T-helper 2 cell treated with Interferon-gamma antibody and Interleukin-4, amounts not matched to agents 5 μg/mL and 100 μg/mL, for 36 hours (primary cell): ENCODE measurements around the gene CHST11.
"Not testable (repeated sequence)": the region's sequence is repeated elsewhere in the genome, so short reads cannot be mapped to it uniquely, and the experiment has no call there.

Source experiments
- DNase-seq: peaks from one replicate; pipeline ENCODE4 v3.0.0; 2021; ENCODE audit warnings: low spot score
- H3K27ac Mint-ChIP-seq: one replicate; pipeline ENCODE4 v1.8.0; 2021; ENCODE audit warnings: mild to moderate bottlenecking, mixed read lengths
- H3K27me3 Mint-ChIP-seq: one replicate; pipeline ENCODE4 v1.8.0; 2021; ENCODE audit warnings: low read depth, mixed read lengths
- H3K36me3 Mint-ChIP-seq: one replicate; pipeline ENCODE4 v1.8.0; 2021; ENCODE audit warnings: low read depth, mixed read lengths
- H3K4me1 Mint-ChIP-seq: one replicate; pipeline ENCODE4 v1.8.0; 2021; ENCODE audit warnings: low read depth, mixed read lengths
- H3K4me3 Mint-ChIP-seq: one replicate; pipeline ENCODE4 v1.8.0; 2022; ENCODE audit warnings: mild to moderate bottlenecking, moderate library complexity, mixed read lengths
- H3K9me3 Mint-ChIP-seq: one replicate; pipeline ENCODE4 v1.8.0; 2021; ENCODE audit warnings: mixed read lengths

CHST11 gene

GRCh38 chr12:104516821-104517220 lies 60.1 kb downstream of the CHST11 start:
- no peaks in the 10 kb centered on the region for H3K9me3 Mint-ChIP-seq
- H3K27me3 Mint-ChIP-seq = no peaks in the 10 kb centered on the region
- peaks cover 26% of the 10 kb centered on the region for H3K36me3 Mint-ChIP-seq
- no peak overlapping the region for H3K27ac Mint-ChIP-seq
- H3K4me3 Mint-ChIP-seq = no peak overlapping the region
- peaks cover 66% of the 10 kb centered on the region for H3K4me1 Mint-ChIP-seq
- DNase-seq = no peak

DNA sequence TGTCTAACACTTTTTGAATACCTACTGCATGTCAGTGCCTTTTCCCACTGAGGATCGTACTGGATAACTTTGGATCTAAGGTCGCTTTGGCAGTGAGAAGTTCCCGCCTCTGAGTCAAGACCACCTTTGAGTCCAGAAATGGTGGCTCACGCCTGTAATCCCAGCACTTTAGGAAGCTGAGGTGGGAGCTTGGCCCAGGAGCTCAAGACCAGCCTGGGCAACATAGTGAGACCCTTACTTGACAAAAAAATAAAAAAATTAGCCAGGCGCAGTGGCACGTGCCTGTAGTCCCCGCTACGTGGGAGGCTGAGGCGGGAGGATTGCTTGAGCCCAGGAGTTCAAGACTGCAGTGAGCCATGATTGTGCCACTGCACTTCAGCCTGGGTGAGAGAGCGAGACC lies 61.1 kb downstream of the CHST11 start:
- no peaks in the 10 kb centered on the region for H3K9me3 Mint-ChIP-seq
- no peaks in the 10 kb centered on the region for H3K27me3 Mint-ChIP-seq
- H3K27ac Mint-ChIP-seq = no peak overlapping the region
- peaks cover 27% of the 10 kb centered on the region for H3K36me3 Mint-ChIP-seq
- H3K4me3 Mint-ChIP-seq = no peak overlapping the region
- H3K4me1 Mint-ChIP-seq = peaks cover 71% of the 10 kb centered on the region
- DNase-seq = no peak

DNA sequence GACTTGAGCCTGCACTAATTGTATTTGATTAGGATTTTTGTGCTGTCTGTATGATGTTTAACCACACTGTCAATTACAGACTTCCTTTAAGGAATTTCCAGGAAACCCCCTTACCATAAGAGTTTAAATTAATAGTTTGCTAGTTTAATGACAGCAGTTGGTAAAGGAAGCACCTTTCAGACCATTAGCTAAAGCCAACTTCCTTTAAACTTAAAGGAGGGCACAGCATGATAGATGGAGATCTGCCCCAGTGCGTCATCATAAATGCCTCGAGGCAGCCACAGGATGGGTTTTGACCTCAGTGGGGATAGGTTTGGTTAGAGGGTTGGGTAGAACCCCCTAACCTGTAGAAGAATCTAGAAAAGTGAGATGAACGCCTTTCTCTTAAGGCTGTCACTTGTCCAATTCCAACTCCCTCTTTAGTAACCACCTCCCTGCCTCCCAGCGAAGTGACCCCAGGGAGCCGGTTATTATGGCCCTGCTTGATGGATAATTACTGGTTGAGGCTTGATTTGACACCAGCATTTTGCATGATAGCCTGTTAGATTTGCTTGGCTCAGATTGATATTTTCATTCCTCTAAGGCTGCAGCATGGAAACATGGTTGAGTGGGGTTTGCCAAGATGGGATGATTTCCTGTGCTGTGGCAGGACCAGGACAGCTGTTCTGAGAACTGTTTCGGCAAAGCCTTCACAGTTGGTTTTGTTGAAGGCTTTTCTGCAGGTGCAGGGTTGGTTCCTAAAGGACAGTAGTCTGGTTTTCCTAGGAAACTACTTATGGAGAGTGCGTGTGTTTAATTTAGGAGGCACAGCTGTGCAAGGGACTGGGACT lies 62.7 kb downstream of the CHST11 start:
- no peaks in the 10 kb centered on the region for H3K27me3 Mint-ChIP-seq
- peak overlapping the region; percentile 15 for H3K4me3 Mint-ChIP-seq
- no peak overlapping the region for H3K27ac Mint-ChIP-seq
- peaks cover 77% of the 10 kb centered on the region for H3K4me1 Mint-ChIP-seq
- no peak for DNase-seq
- H3K36me3 Mint-ChIP-seq = peaks cover 28% of the 10 kb centered on the region
- no peaks in the 10 kb centered on the region for H3K9me3 Mint-ChIP-seq

DNA sequence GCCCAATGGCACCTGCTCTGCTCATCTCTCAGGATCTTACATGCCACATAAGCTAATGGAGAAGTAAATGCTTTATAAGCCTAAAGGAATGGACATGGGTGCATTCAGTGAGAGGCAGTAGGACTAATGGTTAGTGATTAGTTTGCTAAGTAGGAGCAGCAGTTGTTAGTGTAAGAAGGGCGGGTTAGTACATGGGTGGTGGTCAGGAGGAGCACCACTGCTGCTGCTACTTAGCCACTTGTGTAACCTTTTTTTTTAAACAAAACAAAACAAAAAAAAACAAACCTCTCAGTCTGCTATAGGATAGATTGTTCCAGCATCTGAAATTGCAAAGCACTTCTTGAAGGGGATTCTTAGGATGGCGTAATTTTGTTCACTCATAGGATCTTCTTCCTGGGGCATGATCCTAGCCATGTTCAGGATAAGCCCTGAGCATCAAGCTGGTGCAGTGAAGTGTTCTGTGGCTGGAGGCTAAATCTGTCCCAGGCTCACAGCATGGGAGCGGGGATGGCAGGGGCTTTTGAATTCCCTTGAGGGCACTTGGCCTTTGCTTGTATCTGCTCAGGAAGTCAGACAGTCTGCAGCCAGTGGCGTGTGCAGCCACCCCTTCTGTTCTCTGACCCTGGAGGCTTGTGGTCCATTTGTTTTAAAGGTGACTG lies 63.6 kb downstream of the CHST11 start:
- DNase-seq = no peak
- Mint-ChIP-seq H3K4me1 (peaks cover 75% of the 10 kb centered on the region), H3K27ac (peak overlapping the region; percentile 10), H3K27me3 (no peaks in the 10 kb centered on the region), H3K9me3 (no peaks in the 10 kb centered on the region), H3K4me3 (no peak overlapping the region), H3K36me3 (peaks cover 26% of the 10 kb centered on the region)

GRCh38 chr12:104521731-104522130 lies 65.0 kb downstream of the CHST11 start:
- no peak for DNase-seq
- H3K4me3 Mint-ChIP-seq = no peak overlapping the region
- no peak overlapping the region for H3K27ac Mint-ChIP-seq
- no peaks in the 10 kb centered on the region for H3K27me3 Mint-ChIP-seq
- H3K4me1 Mint-ChIP-seq = peaks cover 68% of the 10 kb centered on the region
- peaks cover 32% of the 10 kb centered on the region for H3K36me3 Mint-ChIP-seq
- no peaks in the 10 kb centered on the region for H3K9me3 Mint-ChIP-seq

DNA sequence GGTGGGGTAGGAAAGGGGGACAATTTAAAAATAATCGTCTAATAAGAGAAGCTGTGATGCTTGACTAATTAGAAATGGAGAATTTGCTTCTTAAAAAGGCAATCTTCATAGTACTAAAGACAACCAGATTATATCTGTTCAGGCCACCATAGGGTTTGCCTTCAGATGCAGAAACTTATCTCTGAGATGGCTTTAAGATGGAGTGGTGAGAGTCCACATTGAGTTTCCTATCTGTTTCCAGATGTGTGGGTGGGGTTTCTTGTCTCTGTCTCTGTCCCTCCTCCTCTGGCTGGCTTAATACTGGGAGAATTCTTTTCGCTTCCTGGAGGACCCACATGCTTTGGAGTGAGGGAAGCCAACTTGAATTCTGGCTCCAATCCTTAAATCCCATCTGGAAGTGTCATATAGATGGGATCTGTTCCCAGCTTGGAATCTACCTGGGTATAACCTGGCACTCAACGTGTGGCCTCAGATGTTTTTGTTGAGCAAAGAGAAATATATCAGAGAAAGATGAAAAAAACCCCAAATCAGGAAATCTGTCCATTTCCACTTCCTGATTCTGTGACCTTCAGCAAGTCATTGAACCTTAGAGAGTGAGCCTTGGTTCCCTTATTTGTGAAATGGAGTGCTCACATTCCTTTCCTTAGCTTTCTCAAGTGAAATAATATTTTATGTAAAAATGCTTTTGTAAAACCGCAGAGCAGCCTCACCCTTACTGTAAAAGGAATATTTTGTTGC lies 66.4 kb downstream of the CHST11 start:
- no peaks in the 10 kb centered on the region for H3K9me3 Mint-ChIP-seq
- no peak for DNase-seq
- H3K4me3 Mint-ChIP-seq = peak overlapping the region; percentile 68

GRCh38 chr12:104524034-104524832 lies 67.5 kb downstream of the CHST11 start:
- Mint-ChIP-seq H3K4me1 (peaks cover 66% of the 10 kb centered on the region), H3K27me3 (no peaks in the 10 kb centered on the region), H3K36me3 (peaks cover 41% of the 10 kb centered on the region), H3K4me3 (peak overlapping the region; percentile 68), H3K27ac (peak overlapping the region; percentile 41), H3K9me3 (peaks cover under 1% of the 10 kb centered on the region)
- DNase-seq = no peak

More for the DNA sequence above, 66.4 kb downstream of the CHST11 start:
- H3K4me1 Mint-ChIP-seq = peaks cover 67% of the 10 kb centered on the region
- peaks cover 37% of the 10 kb centered on the region for H3K36me3 Mint-ChIP-seq
- peak overlapping the region; percentile 65 for H3K27ac Mint-ChIP-seq
- H3K27me3 Mint-ChIP-seq = no peaks in the 10 kb centered on the region

GRCh38 chr12:104526320-104526719 lies 69.6 kb downstream of the CHST11 start:
- Mint-ChIP-seq H3K9me3 (peaks cover 5% of the 10 kb centered on the region), H3K36me3 (peaks cover 47% of the 10 kb centered on the region), H3K27ac (no peak overlapping the region), H3K4me3 (no peak overlapping the region), H3K27me3 (no peaks in the 10 kb centered on the region), H3K4me1 (peaks cover 47% of the 10 kb centered on the region)
- no peak for DNase-seq

DNA sequence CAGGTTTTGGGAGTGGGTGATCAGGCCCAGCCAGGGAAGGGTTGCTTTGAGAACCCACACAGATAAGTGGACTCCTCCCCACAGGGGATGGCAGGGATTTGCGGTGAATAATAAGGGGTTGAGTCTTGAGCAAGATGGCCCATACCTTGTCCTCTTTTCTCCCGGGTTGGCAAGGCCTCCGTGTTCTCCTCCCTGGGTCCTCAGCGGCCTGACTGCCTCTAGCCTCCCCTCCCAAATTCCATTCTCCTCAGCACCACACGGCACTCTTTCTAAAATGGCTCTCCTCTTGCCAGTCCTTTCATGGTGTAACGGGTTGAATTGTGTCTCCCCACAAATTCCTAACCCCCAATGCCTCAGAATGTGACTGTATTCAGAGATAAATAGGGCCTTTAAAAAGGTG lies 70.0 kb downstream of the CHST11 start:
- Mint-ChIP-seq H3K27me3 (no peaks in the 10 kb centered on the region), H3K4me3 (no peak overlapping the region), H3K9me3 (peaks cover 5% of the 10 kb centered on the region), H3K4me1 (peaks cover 46% of the 10 kb centered on the region), H3K27ac (peak overlapping the region; percentile 19), H3K36me3 (peaks cover 49% of the 10 kb centered on the region)
- no peak for DNase-seq

DNA sequence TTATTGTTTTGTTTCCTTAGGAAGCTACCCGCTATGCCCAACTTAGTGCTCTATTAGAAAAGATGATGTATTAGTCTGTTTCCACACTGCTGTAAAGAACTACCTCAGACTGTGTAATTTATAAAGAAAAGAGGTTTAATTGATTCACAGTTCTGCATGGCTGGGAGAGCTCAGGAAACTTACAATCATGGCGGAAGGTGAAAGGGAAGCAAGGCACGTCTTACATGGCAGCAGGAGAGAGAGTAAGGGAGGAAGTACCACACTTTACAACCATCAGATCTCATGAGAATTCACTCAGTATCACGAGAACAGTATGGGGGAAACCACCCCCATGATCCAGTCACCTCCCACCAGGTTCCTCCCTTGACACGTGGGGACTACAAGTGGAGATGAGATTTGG lies 70.9 kb downstream of the CHST11 start:
- H3K9me3 Mint-ChIP-seq, H3K27me3 Mint-ChIP-seq, DNase-seq, H3K27ac Mint-ChIP-seq, H3K4me3 Mint-ChIP-seq: not testable (repeated sequence)
- H3K4me1 Mint-ChIP-seq = peaks cover 47% of the 10 kb centered on the region
- peaks cover 56% of the 10 kb centered on the region for H3K36me3 Mint-ChIP-seq

DNA sequence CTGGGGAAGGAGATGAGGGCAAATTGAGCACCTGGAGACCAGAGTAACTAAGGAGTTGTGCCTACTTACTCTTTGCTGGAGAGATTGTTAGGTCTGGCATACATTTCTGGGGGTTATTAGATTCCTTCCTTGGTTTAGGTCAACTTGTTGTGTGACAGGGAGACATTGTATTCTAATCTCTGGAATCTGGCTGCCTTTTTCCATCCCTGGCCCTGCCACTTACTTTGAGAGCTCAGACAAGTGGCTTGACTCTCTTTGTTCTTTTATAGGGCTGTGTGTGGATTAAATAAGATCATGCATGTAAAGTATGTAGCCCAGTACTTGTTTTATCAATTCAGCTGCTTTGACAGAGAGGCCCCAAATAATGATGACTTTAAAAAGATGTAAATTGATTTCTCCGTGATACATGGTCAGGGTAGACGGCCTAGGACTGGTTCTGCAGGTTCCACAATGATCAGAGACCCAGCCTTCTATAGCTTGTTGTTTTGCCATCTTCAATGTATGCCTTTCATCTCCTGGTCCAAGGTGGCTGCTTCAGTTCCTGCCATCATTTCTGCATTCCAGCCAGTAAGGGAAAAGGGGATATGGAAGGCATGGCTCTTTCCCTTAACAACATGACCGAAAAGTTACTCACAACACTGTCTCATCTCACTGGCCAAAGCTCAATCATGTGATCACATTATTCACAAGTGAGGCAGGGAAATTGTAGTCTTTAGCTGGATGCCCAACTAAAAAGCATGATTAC lies 72.6 kb downstream of the CHST11 start:
- H3K36me3 Mint-ChIP-seq = peaks cover 52% of the 10 kb centered on the region
- no peak for DNase-seq
- no peaks in the 10 kb centered on the region for H3K27me3 Mint-ChIP-seq
- no peak overlapping the region for H3K4me3 Mint-ChIP-seq
- peaks cover 5% of the 10 kb centered on the region for H3K9me3 Mint-ChIP-seq
- peaks cover 47% of the 10 kb centered on the region for H3K4me1 Mint-ChIP-seq
- H3K27ac Mint-ChIP-seq = no peak overlapping the region

DNA sequence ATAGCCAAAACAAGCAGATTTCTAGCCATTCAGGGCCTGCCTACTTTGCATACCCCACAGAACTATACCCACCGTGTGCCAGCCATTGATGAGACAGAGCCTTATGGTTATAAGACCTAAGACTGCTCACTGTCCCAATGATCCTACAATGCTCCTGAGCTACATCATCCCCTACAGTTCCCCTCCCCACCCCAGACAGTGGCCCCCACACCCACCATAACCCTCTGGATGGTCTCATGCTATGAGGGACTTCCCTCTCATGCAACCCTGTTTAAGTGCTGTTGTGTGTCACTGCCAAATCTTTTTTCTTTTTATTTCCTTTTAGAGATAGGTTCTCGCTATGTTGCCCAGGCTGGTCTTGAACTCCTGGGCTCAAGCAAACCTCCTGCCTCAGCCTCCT lies 75.9 kb downstream of the CHST11 start:
- H3K4me1 Mint-ChIP-seq = peaks cover 53% of the 10 kb centered on the region
- peaks cover 56% of the 10 kb centered on the region for H3K36me3 Mint-ChIP-seq
- H3K9me3 Mint-ChIP-seq = peaks cover 5% of the 10 kb centered on the region
- no peak overlapping the region for H3K4me3 Mint-ChIP-seq
- H3K27ac Mint-ChIP-seq = no peak overlapping the region
- no peaks in the 10 kb centered on the region for H3K27me3 Mint-ChIP-seq
- no peak for DNase-seq

DNA sequence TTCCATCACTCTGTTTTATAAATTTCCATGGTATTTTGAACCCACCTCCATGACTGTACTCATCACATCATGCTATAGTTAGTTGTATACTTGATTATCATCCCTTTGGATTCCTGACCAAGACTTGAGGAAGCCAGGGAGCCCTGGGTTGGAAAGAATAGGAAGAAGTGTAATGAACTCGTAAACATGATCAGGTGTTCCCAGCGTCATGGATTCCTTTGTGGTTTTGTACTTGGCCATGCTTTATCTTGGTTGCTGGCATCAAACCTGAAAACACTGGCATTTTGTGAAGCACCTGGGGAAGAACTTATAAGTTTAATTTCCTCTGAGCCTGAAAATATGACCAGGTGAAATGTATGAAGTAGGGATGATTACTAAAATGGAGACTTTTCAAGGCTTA lies 76.4 kb downstream of the CHST11 start:
- peaks cover 5% of the 10 kb centered on the region for H3K9me3 Mint-ChIP-seq
- H3K4me1 Mint-ChIP-seq = peaks cover 52% of the 10 kb centered on the region
- H3K36me3 Mint-ChIP-seq = peaks cover 56% of the 10 kb centered on the region
- H3K27me3 Mint-ChIP-seq = no peaks in the 10 kb centered on the region
- no peak for DNase-seq
- no peak overlapping the region for H3K27ac Mint-ChIP-seq
- H3K4me3 Mint-ChIP-seq = no peak overlapping the region
